ENCODE results near the gene CCR5.

- TF ChIP-seq CTCF (IDR thresholded peaks at IDR 0.05 in 2 of 3, conservative IDR thresholded peaks at IDR 0.05 in 1 of 3; ENCODE audit: borderline replicate concordance in 1 of 3, insufficient read depth in 1 of 3, low read depth in 2 of 3, low read length in 2 of 3), result no peak
- TF ChIP-seq POLR2A (IDR thresholded peaks at IDR 0.05; ENCODE audit: borderline replicate concordance, extremely low read depth, insufficient read depth, insufficient read length), result no peak
- TF ChIP-seq RAD21 (IDR thresholded peaks at IDR 0.05; ENCODE audit: low read depth), result no peak
- TF ChIP-seq POLR2AphosphoS5 (IDR thresholded peaks at IDR 0.05; ENCODE audit: low read depth, low read length), result no peak
- TF ChIP-seq TCF7L2 (IDR thresholded peaks at IDR 0.05; ENCODE audit: borderline replicate concordance, extremely low read depth, insufficient read depth, insufficient read length), result no peak
These were observed 14.5 kb upstream of the CCR5 start for GRCh38 chr3:46356276-46356675.

Data from HCT116 (cell line).